ENCODE results near the gene STRA6.

STRA6 gene

DNA sequence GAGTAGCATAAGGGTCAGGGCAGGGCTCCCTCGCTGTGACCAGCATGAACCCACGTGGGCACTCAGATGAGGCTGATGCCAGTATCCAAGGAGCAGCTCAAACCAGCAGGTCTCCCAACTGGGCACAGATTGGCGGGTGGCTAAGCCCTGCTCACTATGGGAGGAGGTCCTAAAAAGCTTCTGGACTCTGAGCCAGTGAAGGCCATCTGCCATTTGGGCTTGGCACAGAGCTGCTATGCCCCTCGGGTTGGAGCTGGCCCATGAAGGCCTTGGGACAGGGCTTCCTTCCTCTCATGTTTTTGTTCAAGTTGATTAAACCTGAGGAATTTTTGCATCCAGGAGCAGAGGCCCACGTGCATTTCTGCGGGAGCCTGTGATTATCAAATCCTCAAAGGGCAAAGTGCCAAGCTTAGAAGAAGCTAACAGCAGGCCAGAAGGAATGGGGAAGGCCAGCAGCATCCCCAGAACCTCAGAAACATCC, 4.3 kb upstream of the STRA6 start:
- no peak for DNase-seq

DNA sequence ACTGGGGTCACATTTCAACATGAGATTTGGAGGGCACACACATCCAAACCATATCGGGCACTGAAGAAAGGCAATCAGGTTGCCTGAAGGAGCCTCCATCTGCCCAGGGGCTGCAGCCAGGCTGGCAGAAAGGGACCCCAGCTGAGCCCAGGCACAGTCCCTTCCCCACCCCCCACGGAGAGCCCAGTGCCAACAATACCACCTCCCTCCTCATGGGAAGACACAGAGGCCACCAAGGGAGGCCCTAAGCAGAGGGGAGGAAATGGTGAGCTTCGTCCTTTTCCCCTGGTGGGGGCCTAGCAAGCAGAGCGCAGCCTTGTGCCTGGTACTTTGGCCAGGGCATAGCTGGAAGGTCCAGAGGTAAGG, 3.0 kb upstream of the STRA6 start:
- no peak for DNase-seq

DNA sequence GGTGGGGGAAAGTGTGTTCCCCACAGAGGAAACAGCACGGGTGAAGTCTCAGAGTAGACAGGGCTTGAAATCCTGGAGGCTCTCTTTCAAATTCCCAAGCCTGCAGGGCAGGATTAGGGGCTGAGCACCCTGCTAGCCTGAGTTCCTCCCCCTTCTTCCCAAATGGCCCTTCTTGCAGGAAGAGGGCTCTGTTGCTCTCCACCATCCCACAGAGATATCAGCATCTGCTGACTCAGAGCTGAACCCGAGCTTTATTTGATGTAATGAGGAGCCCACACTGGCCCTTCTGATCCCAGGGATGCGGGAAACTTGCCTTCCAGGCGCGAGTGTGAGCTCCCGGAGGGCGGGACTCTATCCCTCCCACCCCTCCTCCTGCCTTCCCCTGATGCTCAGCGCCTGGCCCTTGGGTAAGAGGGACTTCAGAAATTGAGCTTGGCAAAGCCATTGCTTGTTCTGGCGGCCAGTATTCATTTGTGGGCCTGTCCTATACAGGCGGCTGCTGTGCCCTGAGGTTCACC, 1.4 kb upstream of the STRA6 start:
- DNase-seq = no peak

DNA sequence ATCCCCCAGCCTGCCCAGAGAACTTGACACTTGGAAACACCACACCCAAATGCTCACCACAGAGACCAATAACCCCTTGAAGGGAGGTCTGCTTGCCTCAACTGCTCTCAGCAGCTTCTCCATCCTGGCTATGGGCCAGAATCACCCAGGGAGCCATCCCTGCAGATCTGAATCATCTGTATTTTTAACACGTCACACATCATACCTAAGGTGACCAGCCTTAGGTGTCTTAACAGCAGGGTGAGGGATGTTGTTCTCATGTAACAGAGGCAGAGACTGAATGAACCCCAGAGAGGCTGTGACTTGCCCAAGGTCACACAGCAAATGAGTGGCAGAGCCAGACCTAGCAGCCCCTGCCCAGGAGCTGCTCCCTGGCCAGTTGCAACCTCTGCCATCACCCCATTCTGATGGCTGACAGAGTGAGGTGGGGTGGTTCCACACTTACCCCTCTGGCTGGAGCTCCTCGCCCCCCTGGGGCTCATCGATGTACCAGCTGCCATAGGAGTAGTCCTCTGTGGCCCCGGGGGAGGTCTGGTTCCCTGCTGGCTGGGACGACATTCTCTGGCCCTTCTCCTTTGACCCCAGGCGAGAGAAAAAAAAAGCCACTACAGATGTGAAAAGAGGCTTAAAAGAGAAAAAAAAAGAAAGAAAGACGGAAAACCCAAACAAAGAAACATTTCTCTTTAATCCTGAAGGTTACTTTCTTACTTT, 722 bp downstream of the STRA6 start:
- no peak for DNase-seq

DNA sequence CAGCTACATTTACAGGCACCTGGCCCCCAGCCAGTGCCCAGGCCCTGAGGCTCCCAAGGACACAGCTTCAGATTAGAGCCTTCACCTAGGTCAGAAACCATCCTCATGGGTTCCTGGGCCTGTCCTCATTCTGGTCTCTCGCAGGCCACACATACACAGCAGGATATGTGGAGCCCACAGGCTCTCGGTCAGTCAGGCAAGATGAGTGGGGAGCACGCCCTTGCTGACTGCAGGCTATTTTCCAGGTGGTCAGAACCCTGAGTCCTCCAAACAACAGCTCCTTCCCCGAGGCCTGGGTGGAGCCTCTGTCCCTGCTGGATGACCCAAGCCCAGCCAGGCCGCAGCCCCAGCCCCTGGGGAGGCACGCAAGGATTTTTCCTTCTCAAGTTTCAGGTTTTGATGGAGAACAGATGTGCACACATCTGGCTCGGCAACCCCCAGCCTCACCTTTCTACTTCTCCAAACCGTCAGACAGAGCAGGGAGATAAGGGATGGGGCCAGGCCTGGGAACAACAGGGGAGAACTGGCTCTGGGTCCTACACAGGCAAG, 1.6 kb downstream of the STRA6 start:
- no peak for DNase-seq

DNA sequence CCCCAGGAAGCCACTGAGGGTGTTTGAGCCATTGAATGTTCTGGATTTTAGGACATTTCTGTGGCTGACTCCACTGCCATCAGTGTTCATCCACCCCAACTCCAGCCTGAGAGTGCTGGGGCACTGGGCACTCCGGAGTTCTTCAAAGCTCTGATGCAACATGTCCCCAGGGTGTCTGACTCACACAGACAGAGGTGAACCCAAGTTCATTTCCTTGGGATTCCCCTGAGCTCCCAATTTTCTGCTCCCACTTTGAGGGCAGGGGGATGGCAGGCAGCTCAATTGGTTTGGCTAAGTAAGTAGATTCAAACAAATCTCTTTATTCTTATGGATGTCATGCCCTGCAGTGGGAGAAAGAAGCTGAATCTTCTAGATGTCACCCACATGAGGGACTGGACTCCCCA, 2.2 kb downstream of the STRA6 start:
- no peak for DNase-seq

DNA sequence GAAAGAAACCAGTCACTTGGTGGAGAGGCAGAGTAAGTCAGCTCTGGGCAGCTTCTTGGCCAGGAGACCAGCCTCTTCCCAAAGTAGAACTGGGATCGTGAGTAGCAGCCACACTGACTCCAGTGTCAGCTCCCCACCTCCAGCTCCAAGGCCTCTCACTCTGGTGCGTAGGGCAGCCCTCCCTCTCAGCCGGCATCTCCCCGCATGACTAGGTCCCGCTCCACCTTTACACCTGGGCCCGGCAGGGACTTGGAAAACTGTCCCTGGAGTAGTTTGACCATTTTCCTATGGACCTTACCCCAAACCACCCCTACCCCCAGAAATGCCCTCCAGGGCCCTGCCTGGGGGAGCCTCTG, 3.3 kb downstream of the STRA6 start:
- DNase-seq = no peak

DNA sequence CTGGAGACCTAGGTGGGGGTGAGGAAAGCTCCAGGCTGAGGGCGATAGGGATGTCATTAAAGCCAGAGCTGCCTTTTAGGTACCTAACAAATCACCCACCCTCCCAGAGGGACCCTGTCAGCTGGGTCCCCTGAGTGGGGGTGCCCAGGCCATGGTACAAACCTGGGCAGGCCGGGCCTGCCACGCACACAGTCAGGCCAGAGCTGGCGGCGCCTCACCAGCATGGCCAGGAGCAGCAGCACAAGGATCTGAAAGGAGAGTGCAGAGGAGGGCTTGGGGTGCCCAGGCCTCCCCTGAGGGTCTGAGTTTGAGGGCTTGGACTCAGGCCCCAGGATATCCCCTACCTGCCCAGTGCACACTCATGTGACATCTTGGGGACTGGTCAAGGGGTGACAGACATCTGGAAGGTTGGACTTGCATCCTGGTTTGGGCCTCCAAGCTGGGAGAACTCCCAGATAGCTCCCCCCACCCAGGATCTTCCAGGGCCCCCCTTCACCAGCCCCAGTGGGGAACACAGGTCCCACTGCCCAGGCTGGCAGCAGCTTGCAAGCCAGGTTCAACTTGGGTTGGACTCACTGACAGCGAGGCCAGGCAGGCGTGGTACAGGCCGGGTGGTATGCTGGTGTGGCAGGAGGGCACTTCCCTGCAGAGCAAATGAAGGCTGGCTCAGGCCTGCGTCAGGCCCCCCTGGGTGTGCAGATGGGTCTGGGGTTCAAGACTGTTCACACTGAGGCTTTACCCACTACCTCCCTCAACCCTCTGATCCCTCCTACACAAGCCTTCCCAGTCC, 5.2 kb downstream of the STRA6 start:
- DNase-seq = no peak

DNA sequence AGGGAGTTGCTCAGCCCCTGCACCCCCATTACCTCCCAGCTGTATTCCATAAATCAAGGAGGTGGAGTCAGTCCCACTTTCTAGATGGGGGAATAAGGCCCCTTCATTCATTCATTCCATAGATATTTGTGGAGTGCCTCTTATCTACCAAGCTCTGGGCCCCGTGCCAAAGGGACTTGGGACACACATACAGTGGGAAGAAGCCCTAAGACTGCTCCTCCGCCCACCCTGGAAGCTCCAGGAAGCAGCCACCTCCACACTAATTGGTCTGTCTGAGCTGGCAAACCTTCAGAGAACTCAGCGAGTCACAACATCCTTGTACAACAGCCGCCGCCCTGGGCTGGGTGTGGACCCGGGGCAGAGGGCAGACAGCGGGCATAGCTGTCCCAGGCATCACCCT, 6.4 kb downstream of the STRA6 start:
- DNase-seq = no peak

DNA sequence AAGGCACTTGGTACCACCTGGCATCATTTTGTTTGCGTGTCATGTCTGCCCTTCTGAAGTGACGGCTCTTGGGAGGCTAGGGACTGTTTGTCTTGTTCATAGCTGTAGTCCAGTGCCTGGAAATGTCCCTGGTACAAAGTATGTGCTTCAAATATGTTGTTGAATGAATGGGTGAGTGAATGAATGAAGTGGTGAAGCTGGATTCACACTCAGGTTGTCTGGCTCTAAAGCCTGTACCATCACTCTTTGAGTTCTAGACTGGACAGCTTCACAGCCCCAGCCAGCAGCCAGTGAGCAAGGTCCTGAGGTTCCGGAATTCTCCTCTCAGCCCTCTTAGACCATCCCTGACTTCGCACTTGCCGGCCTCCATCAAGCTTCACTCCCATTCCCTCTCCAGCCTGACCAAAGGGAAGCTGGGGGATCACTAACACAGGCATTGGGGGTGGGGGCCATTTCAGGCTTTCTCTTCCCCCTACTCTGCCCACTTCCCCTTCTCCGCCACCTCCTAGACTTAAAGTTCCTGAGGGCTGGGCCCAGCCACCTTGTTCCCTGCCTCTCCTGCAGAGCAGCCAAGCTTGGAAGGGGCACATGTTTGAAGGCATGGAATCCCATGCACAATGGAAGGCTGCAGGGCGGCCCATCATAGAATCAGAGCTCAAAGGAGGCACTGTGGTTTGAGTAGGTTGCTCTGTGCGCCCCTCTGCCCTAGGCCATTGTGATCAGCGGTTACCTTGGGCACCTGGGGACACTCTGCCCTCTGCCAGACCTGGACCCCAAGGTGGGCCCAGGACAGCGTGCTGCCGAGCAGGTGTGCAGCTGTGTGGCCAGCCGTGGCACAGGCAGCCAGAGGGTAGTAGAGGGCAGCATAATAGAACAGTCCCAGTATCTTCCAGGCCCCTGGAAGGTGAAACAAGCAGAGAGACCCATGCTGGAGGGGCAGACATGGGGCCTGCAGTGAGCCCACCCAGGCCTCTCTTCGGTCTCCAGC, 7.7 kb downstream of the STRA6 start:
- DNase-seq = no peak

DNA sequence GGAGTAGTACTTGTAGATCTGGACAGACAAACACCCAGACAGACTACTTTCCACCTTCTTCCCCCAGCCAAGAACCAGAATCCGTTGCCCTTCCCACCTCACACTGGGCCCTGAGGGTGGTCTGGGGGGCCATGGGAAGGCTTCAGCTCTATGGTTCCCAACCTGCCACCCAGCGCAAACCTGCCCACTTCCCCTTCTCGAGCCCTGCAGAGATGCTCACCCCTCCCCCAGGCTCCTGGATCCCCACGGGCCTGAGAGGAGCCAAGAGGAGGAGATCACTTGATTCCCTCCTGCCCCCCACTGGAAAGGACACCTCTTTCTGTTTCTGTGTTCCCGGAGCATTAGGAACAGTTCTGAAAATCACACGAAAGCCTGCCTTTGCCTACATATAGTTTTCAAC, 8.7 kb downstream of the STRA6 start:
- DNase-seq = no peak

DNA sequence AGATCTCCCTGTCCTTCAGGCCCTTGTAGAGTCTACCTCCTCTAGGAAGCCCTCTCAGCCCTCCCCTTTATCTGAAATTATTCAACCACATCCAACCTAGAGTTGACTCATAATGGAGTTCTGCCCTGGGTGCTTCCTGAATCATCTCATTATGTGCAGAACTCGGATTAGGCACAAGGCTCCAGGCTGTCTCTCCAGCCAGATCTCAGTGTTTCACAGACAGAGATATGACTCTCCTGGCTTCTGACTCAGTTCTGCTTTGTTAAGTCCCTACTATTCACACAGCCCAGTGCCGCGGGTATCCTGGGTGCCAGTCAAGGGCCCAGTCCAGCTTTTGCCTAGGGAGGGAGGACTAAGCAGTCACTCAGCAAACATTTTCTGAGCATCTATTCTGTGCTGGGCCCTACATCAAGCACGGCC, 9.3 kb downstream of the STRA6 start:
- DNase-seq = no peak

DNA sequence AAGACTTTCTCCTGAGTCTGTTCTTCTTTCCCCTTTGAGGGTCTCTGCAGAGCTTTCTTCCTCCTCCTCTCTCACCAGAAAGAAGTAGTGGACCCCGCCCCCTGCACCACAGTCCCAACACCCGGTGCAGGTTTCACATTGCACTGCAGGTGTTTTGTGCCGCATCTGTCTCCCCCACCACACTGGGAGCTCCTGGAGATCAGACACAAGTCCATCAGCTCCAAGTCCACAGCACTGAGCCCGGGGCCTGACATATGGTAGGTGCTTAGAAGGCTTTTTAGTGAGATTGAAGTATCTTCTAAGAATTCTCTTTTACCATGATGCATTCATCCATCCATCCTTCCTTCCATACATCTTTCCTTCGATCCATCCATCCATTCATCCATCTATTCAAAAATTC, 9.8 kb downstream of the STRA6 start:
- no peak for DNase-seq

DNA sequence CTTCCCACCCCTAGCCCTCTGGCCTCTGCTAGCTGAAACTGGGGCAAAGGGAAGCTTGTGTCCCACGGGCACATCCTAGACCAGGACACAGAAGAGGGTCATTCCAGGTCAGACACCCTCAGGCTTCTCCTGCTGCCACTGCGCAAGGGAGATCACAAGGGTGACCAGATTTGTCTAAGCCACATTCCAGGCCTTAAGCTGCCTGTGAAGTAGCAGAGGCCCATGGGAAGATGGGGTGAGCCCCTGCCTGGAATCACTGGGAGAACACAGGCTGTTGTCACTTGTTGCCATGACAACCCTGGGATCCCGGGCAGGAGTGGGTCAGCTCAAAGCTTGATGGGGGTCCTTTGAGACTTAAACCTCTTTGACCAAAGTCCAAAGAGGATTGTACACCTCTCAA, 10.8 kb downstream of the STRA6 start:
- DNase-seq = no peak

DNA sequence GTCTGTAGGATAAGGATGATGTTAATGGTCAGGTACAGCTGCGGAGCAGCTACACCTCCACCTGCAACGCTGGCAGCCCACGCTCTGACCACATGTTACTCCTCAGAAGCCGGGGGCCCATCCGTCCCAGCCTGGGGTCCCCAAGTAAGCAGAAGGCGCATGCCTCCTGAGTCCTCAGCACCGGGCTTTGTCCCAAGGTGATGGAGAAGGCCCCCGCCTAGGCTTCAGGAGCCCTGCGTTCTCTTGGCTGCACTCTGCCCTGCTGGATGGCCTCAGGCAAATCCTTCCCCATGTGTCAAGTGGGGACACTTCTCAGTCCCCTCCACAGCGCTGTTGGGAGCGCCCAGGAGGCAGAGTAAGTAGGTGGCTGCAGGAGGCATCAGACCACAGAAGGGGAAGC, 14.4 kb downstream of the STRA6 start:
- no peak for DNase-seq

DNA sequence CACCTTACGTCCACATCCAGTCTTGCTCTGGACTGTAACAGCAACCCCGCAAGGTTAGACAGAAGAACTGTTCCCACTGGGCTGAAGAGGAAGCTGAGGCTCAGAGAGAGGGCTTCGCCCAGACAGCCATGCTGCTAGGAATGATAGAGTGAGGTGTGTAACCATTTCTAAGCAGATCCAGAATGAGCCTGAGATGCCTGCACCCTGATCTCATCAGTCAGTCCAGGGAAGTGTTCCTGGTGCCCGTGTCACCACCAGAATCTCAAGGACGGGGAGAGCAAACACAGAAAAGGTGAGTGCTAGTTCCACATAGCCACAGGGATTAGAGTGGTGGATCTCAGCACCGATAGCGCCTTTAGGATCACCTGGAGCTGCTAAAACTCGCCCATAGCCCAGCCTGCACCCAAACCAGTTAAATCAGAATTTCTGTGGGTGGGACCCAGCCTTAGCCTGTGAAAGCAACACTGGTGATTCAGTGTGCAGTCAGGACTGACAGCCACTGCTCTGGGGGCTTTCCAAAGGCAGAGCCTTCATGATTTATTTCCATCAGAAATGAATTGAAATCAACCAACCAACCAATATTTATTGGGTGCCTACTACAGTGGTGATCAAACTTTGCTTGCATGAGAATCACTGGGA, 16.8 kb downstream of the STRA6 start:
- no peak for DNase-seq

DNA sequence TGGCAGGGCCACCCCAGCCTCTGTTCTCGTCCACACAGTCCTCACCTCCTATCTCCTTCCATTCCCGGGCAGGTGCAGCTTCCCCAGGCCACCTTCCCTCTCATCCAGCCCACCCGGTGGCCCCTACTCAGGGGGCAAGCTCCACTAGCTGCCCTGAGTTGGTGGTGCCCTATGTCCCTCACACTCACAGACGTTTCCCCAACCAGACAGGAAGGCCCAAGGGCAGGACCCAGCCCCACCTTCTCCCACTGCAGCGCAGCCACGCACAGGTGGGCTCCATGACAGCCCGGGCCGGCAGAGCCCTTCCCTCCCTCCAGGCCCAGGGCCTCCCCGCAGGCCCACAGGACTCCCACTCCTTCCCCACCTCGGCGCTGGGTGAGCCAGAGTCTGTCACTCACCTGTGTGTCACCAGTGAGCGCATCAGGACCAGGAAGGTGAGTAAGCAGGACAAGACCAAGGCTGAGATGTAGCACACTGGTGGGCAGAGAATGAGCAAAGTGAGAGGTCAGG, 17.9 kb downstream of the STRA6 start:
- DNase-seq = no peak

DNA sequence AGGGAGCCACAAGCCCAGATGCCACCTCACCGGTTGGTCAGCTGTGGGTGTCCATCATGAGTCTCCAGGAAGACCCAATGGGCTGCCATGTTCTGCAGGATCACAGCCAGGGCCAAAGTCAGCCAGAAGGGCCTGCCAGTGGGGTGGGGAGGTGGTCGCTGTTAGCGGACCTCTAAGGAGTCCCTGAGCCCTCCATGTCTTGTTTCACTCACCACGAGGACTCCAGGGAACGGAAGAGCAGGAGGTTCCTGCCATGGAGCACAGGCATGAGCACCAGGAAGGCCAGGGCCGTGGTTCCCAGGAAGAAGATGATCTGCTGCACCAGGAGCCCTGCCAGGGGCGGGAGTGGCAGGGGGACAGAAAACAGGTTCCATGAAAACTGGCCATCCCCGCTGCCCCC, 20.5 kb downstream of the STRA6 start:
- DNase-seq = no peak

DNA sequence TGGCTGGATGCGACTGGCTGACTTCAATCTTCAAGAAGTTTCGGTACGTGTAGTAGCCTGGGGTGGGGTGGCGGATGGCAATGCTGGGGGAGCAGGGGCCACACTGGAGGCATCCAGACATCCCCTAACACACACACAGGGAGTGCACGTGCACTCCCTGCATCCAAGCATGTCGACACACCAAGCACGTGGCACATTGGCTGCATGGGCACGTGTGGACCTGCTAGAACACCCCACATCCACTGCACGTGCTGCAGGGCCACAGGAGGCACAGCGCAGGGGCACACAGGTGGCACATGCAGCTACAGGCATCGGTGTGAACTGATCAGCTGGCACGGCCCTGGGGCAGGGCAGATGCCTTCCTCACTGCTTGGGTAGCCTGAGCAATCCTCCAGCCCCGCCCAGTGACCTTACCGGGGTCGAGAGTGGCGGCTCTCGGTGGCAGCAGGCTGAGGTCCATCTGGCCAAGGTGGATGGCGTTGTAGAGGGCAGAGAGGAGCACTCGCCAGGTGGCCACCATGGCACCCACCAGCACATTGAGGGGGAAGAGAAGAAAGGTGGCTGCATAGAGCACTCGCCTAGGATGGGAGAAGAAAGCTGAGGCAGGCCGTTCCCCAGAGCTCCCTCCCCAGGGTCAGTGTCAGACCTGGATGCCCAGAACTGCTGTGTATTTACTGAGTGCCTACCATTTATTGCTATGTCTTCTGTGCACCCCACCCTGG, 21.5 kb downstream of the STRA6 start:
- no peak for DNase-seq

DNA sequence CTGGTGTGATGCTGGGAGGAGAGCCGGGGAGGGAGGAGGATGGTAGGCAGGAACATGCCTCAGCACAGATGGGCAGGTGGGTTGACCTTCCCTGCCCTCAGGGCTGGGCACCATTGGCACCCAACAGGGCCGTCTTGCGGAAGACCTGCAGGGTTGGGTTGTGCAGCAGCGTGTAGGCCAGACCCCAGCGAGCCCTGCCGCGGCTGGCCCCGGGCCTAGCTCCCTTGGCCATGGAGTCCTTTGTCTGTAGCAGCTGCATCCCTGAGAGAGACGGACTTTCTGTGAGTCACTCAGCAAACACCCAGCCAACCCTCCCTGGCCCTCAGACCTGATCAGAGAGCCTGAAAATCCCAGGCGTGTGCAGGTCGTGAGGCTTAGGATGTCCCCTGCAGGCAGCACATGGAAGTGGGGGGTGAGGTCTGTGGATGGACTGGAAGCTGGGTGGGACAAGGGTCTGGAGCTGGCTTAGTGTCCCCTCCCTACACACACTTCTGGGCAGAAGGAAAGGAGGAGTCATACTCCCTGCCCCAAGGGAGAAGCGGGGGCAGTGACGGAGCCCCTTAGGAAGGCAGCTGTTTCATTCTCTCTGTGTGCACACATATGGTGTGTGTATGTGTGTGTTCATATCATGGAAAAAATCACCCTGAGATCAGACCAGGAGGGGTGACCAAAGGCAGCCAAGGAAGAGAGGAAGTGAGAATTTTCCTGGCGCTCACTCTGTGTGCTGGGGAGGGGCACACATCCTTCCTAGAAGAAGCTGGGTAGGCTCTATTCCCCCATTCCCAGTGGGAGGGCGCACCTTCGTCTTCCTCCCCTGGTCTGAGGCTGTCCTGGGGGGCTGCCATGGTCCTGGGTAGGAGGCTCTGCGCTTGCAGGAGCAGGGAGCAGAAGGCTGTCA, 22.4 kb downstream of the STRA6 start:
- no peak for DNase-seq

Data from stimulated activated CD4-positive, alpha-beta T cell treated with anti-CD3 and anti-CD28 coated beads, Interleukin-4, amount 100 ng/mL, for 1 hour (primary cell).